ENCODE data around the gene TSG101. TPM values are rescaled to one million over a fixed set of nuclear protein-coding genes. Genes with fewer than 3 reads are reported as not detected.
A peak's percentile ranks its signal among the peaks of the same experiment; 100 is the strongest.

Gene TSG101
- total RNA-seq, 1 experiment from 2014 or later, result 78.4 TPM

DNA sequence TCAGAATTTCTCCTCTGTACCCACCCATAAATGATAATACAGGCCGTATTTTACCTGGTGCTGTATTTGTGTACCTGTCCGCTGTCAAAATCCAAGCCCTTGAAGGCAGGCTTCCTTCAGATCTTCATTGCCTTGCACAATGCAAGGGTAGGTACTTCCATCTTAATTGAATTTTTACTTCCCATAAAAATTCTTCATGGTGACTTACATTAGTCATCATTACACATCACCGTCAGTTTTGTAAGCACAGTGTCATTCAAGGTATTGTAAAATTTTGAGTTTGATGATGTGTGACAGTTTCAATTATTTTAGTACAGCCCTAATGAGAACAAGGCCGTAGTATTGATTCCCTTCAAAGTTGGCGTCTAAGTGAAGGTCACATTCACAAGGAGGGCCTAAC lies 770 bp upstream of the TSG101 start:
- BruUV-seq (replicated peaks), result no TSS peak
- CTCF ChIA-PET, result interaction anchor here (0.6 to 1.4 kb wide), 2 partner anchors 13 to 28 kb away, joined by 5 to 9 read pairs; no protein-coding TSS in a partner anchor
- Mint-ChIP-seq H3K4me1 (ENCODE audit: insufficient read depth, unreplicated experiment) (peaks cover 23% of the 10 kb centered on the region), H3K9me3 (ENCODE audit: unreplicated experiment) (no peaks in the 10 kb centered on the region), H3K27ac (ENCODE audit: low read depth, unreplicated experiment) (peak overlapping the region; percentile 99), H3K36me3 (ENCODE audit: insufficient read depth, unreplicated experiment) (peaks cover 50% of the 10 kb centered on the region), H3K27me3 (ENCODE audit: insufficient read depth, unreplicated experiment) (no peaks in the 10 kb centered on the region), H3K4me3 (ENCODE audit: unreplicated experiment) (peak overlapping the region; percentile 91)
- TF ChIP-seq, protein P1, sequence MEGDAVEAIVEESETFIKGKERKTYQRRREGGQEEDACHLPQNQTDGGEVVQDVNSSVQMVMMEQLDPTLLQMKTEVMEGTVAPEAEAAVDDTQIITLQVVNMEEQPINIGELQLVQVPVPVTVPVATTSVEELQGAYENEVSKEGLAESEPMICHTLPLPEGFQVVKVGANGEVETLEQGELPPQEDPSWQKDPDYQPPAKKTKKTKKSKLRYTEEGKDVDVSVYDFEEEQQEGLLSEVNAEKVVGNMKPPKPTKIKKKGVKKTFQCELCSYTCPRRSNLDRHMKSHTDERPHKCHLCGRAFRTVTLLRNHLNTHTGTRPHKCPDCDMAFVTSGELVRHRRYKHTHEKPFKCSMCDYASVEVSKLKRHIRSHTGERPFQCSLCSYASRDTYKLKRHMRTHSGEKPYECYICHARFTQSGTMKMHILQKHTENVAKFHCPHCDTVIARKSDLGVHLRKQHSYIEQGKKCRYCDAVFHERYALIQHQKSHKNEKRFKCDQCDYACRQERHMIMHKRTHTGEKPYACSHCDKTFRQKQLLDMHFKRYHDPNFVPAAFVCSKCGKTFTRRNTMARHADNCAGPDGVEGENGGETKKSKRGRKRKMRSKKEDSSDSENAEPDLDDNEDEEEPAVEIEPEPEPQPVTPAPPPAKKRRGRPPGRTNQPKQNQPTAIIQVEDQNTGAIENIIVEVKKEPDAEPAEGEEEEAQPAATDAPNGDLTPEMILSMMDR (IDR thresholded peaks at IDR 0.05; ENCODE audit: unreplicated experiment), result no peak
- DNase-seq (ENCODE audit: unreplicated experiment), result peak; percentile 44
- POLR2A ChIA-PET, result interaction anchor here (0.7 to 5.4 kb wide), 27 partner anchors 11 to 514 kb away, joined by 3 to 80 read pairs (median 6); partner anchors contain the start of genes GTF2H1, HPS5, LDHA and SAAL1
- intact Hi-C loops (cut with micrococcal nuclease), result loop anchor here (2.0 to 10.0 kb wide), 4 partner anchors 61 to 285 kb away; partner anchors contain the start of genes GTF2H1, HPS5 and UEVLD

DNA sequence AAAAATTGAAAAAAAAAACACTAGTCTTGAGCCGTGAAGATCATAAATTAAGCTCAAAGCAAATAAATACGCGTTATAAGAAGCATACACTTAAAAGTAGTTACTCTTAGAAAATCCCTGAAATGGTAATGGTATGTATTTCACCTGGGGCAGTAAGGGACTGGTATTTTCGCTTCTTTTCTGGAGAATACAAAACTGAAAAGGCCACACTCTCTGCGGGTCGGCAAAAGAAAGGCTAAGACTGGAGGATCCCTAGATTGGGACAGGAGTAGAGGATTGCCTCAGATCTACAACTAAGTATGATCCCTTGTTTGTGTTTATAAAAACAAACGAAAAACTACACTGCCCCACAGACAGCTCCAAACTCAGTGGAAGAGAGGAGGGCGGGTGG lies 617 bp downstream of the TSG101 start:
- peak overlapping the region; percentile 99 for H3K27ac Mint-ChIP-seq (ENCODE audit: low read depth, unreplicated experiment)
- H3K4me3 Mint-ChIP-seq (ENCODE audit: unreplicated experiment), result peak overlapping the region; percentile 91
- intact Hi-C loops (cut with micrococcal nuclease), result loop anchor here (2.0 to 10.0 kb wide), 4 partner anchors 63 to 284 kb away; partner anchors contain the start of genes GTF2H1, HPS5 and UEVLD
- ChIA-PET POLR2A (interaction anchor here (0.7 to 5.4 kb wide), 32 partner anchors 10 to 513 kb away, joined by 3 to 80 read pairs (median 6); partner anchors contain the start of genes GTF2H1, HPS5, LDHA and SAAL1), CTCF (interaction anchor here (0.6 to 1.4 kb wide), 9 partner anchors 10 to 448 kb away, joined by 3 to 9 read pairs (median 4); no protein-coding TSS in a partner anchor)
- H3K27me3 Mint-ChIP-seq (ENCODE audit: insufficient read depth, unreplicated experiment), result no peaks in the 10 kb centered on the region
- DNase-seq (ENCODE audit: unreplicated experiment), result no peak
- TF ChIP-seq, protein P1 (IDR thresholded peaks at IDR 0.05; ENCODE audit: unreplicated experiment), result no peak
- no TSS peak for BruUV-seq (replicated peaks)
- H3K36me3 Mint-ChIP-seq (ENCODE audit: insufficient read depth, unreplicated experiment), result peaks cover 57% of the 10 kb centered on the region
- peaks cover 26% of the 10 kb centered on the region for H3K4me1 Mint-ChIP-seq (ENCODE audit: insufficient read depth, unreplicated experiment)
- H3K9me3 Mint-ChIP-seq (ENCODE audit: unreplicated experiment), result no peaks in the 10 kb centered on the region

DNA sequence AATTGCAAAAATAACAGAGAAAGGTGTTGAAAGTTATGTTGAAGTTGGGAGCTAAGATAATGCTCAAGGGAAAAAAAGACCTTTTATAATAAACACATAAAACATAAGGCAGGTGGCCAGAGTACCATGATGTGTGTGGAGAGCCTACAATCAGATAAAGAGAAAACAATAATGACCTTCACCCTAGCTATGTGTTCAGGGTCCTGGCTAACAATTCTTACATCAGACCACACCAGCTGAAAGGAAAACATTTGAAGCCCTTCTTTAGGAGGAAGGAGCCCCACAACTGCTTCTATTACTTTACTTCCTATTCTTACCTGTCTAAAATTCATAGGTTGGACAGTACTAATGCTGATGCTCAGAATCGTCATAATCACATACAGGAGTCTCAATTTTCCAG lies 2.5 kb downstream of the TSG101 start:
- ChIA-PET POLR2A (interaction anchor here (0.7 to 2.0 kb wide), 6 partner anchors 9 to 202 kb away, joined by 3 to 7 read pairs (median 4); partner anchors contain the start of genes GTF2H1 and HPS5), CTCF (interaction anchor here (0.7 to 1.0 kb wide), 4 partner anchors 15 to 418 kb away, joined by 3 to 5 read pairs (median 4); no protein-coding TSS in a partner anchor)
- DNase-seq (ENCODE audit: unreplicated experiment), result no peak
- H3K27ac Mint-ChIP-seq (ENCODE audit: low read depth, unreplicated experiment), result no peak overlapping the region
- H3K27me3 Mint-ChIP-seq (ENCODE audit: insufficient read depth, unreplicated experiment), result no peaks in the 10 kb centered on the region
- H3K4me1 Mint-ChIP-seq (ENCODE audit: insufficient read depth, unreplicated experiment), result peaks cover 16% of the 10 kb centered on the region
- TF ChIP-seq, protein P1 (IDR thresholded peaks at IDR 0.05; ENCODE audit: unreplicated experiment), result no peak
- peaks cover 72% of the 10 kb centered on the region for H3K36me3 Mint-ChIP-seq (ENCODE audit: insufficient read depth, unreplicated experiment)
- TSS peak; percentile 2 for BruUV-seq (replicated peaks)
- H3K9me3 Mint-ChIP-seq (ENCODE audit: unreplicated experiment), result no peaks in the 10 kb centered on the region
- H3K4me3 Mint-ChIP-seq (ENCODE audit: unreplicated experiment), result no peak overlapping the region
- intact Hi-C loops (cut with micrococcal nuclease), result loop anchor here (10.0 kb wide), 1 partner anchor 199 kb away; the partner anchor contains the start of genes GTF2H1 and HPS5

DNA sequence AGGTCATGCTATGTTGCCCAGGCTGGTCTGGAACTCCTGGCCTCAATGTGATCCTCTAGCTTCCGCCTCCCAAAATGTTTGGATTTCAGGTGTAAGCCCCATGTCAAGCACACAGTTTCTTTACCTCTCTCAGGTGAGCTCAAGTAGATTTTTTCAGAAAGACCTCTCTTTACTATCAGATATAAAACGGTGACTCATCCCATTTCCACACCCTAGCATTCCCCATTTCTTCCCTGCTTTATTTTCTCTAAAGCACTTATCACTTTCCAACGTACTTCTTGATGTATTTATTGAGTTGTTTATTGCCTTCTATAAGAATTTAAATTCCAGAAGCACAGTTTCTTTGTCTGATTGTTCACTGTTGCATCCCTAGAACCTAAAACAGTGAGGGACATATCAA lies 3.7 kb downstream of the TSG101 start:
- Mint-ChIP-seq H3K27ac (ENCODE audit: low read depth, unreplicated experiment) (no peak overlapping the region), H3K4me3 (ENCODE audit: unreplicated experiment) (no peak overlapping the region), H3K27me3 (ENCODE audit: insufficient read depth, unreplicated experiment) (no peaks in the 10 kb centered on the region), H3K36me3 (ENCODE audit: insufficient read depth, unreplicated experiment) (peaks cover 70% of the 10 kb centered on the region), H3K9me3 (ENCODE audit: unreplicated experiment) (no peaks in the 10 kb centered on the region), H3K4me1 (ENCODE audit: insufficient read depth, unreplicated experiment) (peaks cover 16% of the 10 kb centered on the region)
- CTCF ChIA-PET, result interaction anchor here (0.6 to 1.3 kb wide), 4 partner anchors 9 to 852 kb away, joined by 3 to 6 read pairs (median 4); no protein-coding TSS in a partner anchor
- DNase-seq (ENCODE audit: unreplicated experiment), result peak; percentile 3
- TF ChIP-seq, protein P1 (IDR thresholded peaks at IDR 0.05; ENCODE audit: unreplicated experiment), result no peak
- intact Hi-C loops (cut with micrococcal nuclease), result loop anchor here (10.0 kb wide), 1 partner anchor 198 kb away; the partner anchor contains the start of genes GTF2H1 and HPS5
- POLR2A ChIA-PET, result interaction anchor here (0.7 to 2.0 kb wide), 4 partner anchors 33 to 217 kb away, joined by 3 to 7 read pairs (median 4); partner anchors contain the start of genes GTF2H1 and HPS5
- BruUV-seq (replicated peaks), result no TSS peak
